H9 (cell line): ENCODE results near the gene NPAS2. TPM values are rescaled to one million over a fixed set of nuclear protein-coding genes. Genes with fewer than 3 reads are reported as not detected.

Experiments
- DNase-seq: peaks from one replicate; pipeline ENCODE4 v3.0.0-alpha.2; 2017
- H2AFZ ChIP-seq: one replicate; pipeline ENCODE4 v1.6.1; 2013; ENCODE audit warnings: mild to moderate bottlenecking, low read length, control low read depth, moderate library complexity
- H2AK5ac ChIP-seq: 2 replicates; pipeline ENCODE4 v1.6.1; 2013; ENCODE audit warnings: low read length, control low read depth, mixed read lengths; ENCODE audit not compliant: insufficient read length
- H2BK120ac ChIP-seq: one replicate; pipeline ENCODE4 v1.6.1; 2013; ENCODE audit warnings: low read depth, mild to moderate bottlenecking, low read length, control low read depth, inconsistent platforms; ENCODE audit not compliant: poor library complexity, severe bottlenecking
- H2BK12ac ChIP-seq: 2 replicates; pipeline ENCODE4 v1.6.1; 2013; ENCODE audit warnings: low read length, control low read depth, mixed read lengths, low read depth; ENCODE audit not compliant: insufficient read length
- H2BK15ac ChIP-seq: 2 replicates; pipeline ENCODE4 v1.6.1; 2013; ENCODE audit warnings: low read depth, low read length, control low read depth
- H2BK20ac ChIP-seq: one replicate; pipeline ENCODE4 v1.6.1; 2013; ENCODE audit warnings: low read depth, mild to moderate bottlenecking, low read length, control low read depth, inconsistent platforms; ENCODE audit not compliant: poor library complexity, severe bottlenecking
- H2BK5ac ChIP-seq: 2 replicates; pipeline ENCODE4 v1.6.1; 2013; ENCODE audit warnings: low read length, control low read depth, mixed read lengths; ENCODE audit not compliant: insufficient read length
- H3K14ac ChIP-seq: 2 replicates; pipeline ENCODE4 v1.6.1; 2013; ENCODE audit warnings: low read length, control low read depth; ENCODE audit not compliant: insufficient read depth
- H3K18ac ChIP-seq: 2 replicates; pipeline ENCODE4 v1.6.1; 2013; ENCODE audit warnings: low read depth, mild to moderate bottlenecking, mixed read lengths, low read length, control low read depth; ENCODE audit not compliant: insufficient read length
- H3K23ac ChIP-seq: 2 replicates; pipeline ENCODE4 v1.6.1; 2013; ENCODE audit warnings: low read length, control low read depth, mixed read lengths, low read depth; ENCODE audit not compliant: insufficient read length
- H3K23me2 ChIP-seq: 2 replicates; pipeline ENCODE4 v1.6.1; 2013; ENCODE audit warnings: low read depth, mild to moderate bottlenecking, mixed read lengths, low read length, control low read depth; ENCODE audit not compliant: insufficient read length, poor library complexity, severe bottlenecking
- H3K27ac ChIP-seq: 2 replicates; pipeline ENCODE4 v1.5.1; 2013; ENCODE audit warnings: low read length, control low read depth, mixed read lengths, low read depth; ENCODE audit not compliant: insufficient read length
- H3K27me3 ChIP-seq: 2 replicates; pipeline ENCODE4 v1.6.1; 2013; ENCODE audit warnings: low read length, control low read depth, inconsistent platforms; ENCODE audit not compliant: insufficient read depth
- H3K4ac ChIP-seq: 2 replicates; pipeline ENCODE4 v1.6.1; 2013; ENCODE audit warnings: low read depth, mild to moderate bottlenecking, control low read depth, inconsistent platforms, low read length, moderate library complexity
- H3K4me1 ChIP-seq: 2 replicates; pipeline ENCODE4 v1.6.1; 2013; ENCODE audit warnings: low read length, control low read depth, inconsistent platforms; ENCODE audit not compliant: insufficient read depth
- H3K4me2 ChIP-seq: 2 replicates; pipeline ENCODE4 v1.6.1; 2013; ENCODE audit warnings: low read length, control low read depth, mixed read lengths; ENCODE audit not compliant: insufficient read length, insufficient read depth
- H3K56ac ChIP-seq: 2 replicates; pipeline ENCODE4 v1.6.1; 2013; ENCODE audit warnings: low read depth, mild to moderate bottlenecking, mixed read lengths, low read length, control low read depth; ENCODE audit not compliant: insufficient read length
- H3K79me1 ChIP-seq: 2 replicates; pipeline ENCODE4 v1.6.1; 2013; ENCODE audit warnings: low read depth, mild to moderate bottlenecking, moderate library complexity, low read length, control low read depth, inconsistent platforms; ENCODE audit not compliant: insufficient read depth, poor library complexity, severe bottlenecking
- H3K79me2 ChIP-seq: 2 replicates; pipeline ENCODE4 v1.6.1; 2013; ENCODE audit warnings: low read length, control low read depth, inconsistent platforms; ENCODE audit not compliant: insufficient read depth
- H3K9ac ChIP-seq: 2 replicates; pipeline ENCODE4 v1.6.1; 2013; ENCODE audit warnings: low read length, control low read depth, mixed read lengths; ENCODE audit not compliant: insufficient read length; ENCODE audit errors: extremely low read depth
- H3K9me3 ChIP-seq: one replicate; pipeline ENCODE4 v1.6.1; 2013; ENCODE audit warnings: low read depth, low read length, inconsistent platforms; ENCODE audit not compliant: control insufficient read depth
- H3T11ph ChIP-seq: one replicate; pipeline ENCODE4 v1.6.1; 2013; ENCODE audit warnings: mild to moderate bottlenecking, low read length, control low read depth, inconsistent platforms
- H4K20me1 ChIP-seq: one replicate; pipeline ENCODE4 v1.6.1; 2013; ENCODE audit not compliant: control insufficient read depth, insufficient read length, insufficient read depth
- H4K5ac ChIP-seq: 2 replicates; pipeline ENCODE4 v1.6.1; 2013; ENCODE audit warnings: low read depth, mild to moderate bottlenecking, mixed read lengths, low read length, control low read depth; ENCODE audit not compliant: insufficient read length
- H4K8ac ChIP-seq: replicated peaks from 2 replicates; pipeline ENCODE4 v1.6.1; 2013; ENCODE audit warnings: low read length, control low read depth, mixed read lengths, low read depth; ENCODE audit not compliant: insufficient read length
- H4K91ac ChIP-seq: 2 replicates; pipeline ENCODE4 v1.6.1; 2013; ENCODE audit warnings: low read depth, mild to moderate bottlenecking, moderate library complexity, mixed read lengths, low read length, control low read depth; ENCODE audit not compliant: insufficient read length
- H3K27ac Mint-ChIP-seq, 3 experiments: 2 replicates in 2 of 3; 3 replicates in 1 of 3; pipeline ENCODE4 v1.8.0; 2020 to 2021; ENCODE audit warnings: mixed read lengths in 3 of 3, mild to moderate bottlenecking in 1 of 3, moderate library complexity in 1 of 3
- H3K27me3 Mint-ChIP-seq: 2 replicates; pipeline ENCODE4 v1.8.0; 2021; ENCODE audit warnings: low read depth, mild to moderate bottlenecking, moderate library complexity, mixed read lengths
- H3K36me3 Mint-ChIP-seq, 3 experiments: 2 replicates in 2 of 3; 3 replicates in 1 of 3; pipeline ENCODE4 v1.8.0; 2020 to 2021; ENCODE audit warnings: low read depth in 3 of 3, mixed read lengths in 3 of 3; ENCODE audit not compliant: insufficient read depth in 1 of 3
- H3K4me1 Mint-ChIP-seq, 2 experiments: 2 replicates each; pipeline ENCODE4 v1.8.0; 2020; ENCODE audit warnings: mixed read lengths in 2 of 2
- H3K4me3 Mint-ChIP-seq, 2 experiments: 2 replicates in 1 of 2; 3 replicates in 1 of 2; pipeline ENCODE4 v1.8.0; 2020 to 2021; ENCODE audit warnings: mild to moderate bottlenecking in 2 of 2, mixed read lengths in 2 of 2, moderate library complexity in 1 of 2
- H3K9me3 Mint-ChIP-seq, 2 experiments: 2 replicates in 1 of 2; 3 replicates in 1 of 2; pipeline ENCODE4 v1.8.0; 2020; ENCODE audit warnings: mild to moderate bottlenecking in 2 of 2, mixed read lengths in 2 of 2, moderate library complexity in 1 of 2
- whole genome bisulfite sequencing: extraction: QIAGEN DNeasy Blood & Tissue Kit; methylation state at CpG from one replicate; pipeline ENCODE4 v1.1.7; 2013; ENCODE audit warnings: missing lambda C conversion rate, low lambda C conversion rate, mixed read lengths; ENCODE audit not compliant: insufficient read length; ENCODE audit errors: extremely low coverage; 5-methylcytosine and 5-hydroxymethylcytosine counted together
- total RNA-seq: library from RNA; stranded (reverse); gene quantifications from 2 replicates; pipeline ENCODE4 v1.2.1, GENCODE V29; 2021
- TF ChIP-seq, protein P1 (sequence below): fragments of 200-600 bp; sonication (generic); conservative IDR thresholded peaks from 3 replicates; pipeline ENCODE4 v1.8.0; 2021; ENCODE audit warnings: antibody characterized with exemption, mild to moderate bottlenecking

Gene NPAS2
- total RNA-seq, 1 experiment from 2014 or later, result 1.3 TPM

DNA sequence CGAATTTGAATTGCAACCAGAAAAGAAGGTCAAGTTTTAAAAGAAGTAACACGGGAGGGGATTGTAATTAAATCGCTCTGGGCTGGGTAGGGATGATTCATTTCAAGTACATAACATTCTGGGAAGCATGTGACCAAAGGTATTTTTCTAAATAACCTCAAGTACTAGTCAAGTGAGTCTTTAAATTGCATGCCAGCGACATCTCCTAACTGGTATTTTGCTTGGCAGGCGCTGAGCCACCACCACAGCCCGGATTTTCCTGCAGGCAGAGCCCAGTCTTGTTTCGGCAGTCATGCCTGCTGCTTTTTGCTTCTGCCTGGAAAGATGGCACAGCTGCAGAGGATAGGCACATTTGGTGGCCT, 33.7 kb upstream of the NPAS2 start:
- Histone ChIP-seq H4K5ac (no peak overlapping the region), H3K9ac (no peak overlapping the region), H3K56ac (no peak overlapping the region), H2BK5ac (no peak overlapping the region), H3T11ph (no peak overlapping the region), H3K79me1 (no peaks in the 10 kb centered on the region), H3K4me1 (no peaks in the 10 kb centered on the region; the same call in 1 of the 2 replicates), H3K14ac (no peak overlapping the region), H3K9me3 (no peaks in the 10 kb centered on the region), H4K20me1 (no peaks in the 10 kb centered on the region), H2AK5ac (no peak overlapping the region), H3K4ac (no peak overlapping the region), H3K23ac (no peak overlapping the region), H2BK120ac (no peak overlapping the region), H2BK15ac (no peak overlapping the region), H4K91ac (no peak overlapping the region), H2BK12ac (no peak overlapping the region), H3K27me3 (no peaks in the 10 kb centered on the region), H2AFZ (no peak overlapping the region), H3K23me2 (no peaks in the 10 kb centered on the region), H4K8ac (no peak overlapping the region), H3K79me2 (no peaks in the 10 kb centered on the region), H3K27ac (no peak overlapping the region), H3K18ac (no peak overlapping the region), H2BK20ac (no peak overlapping the region), H3K4me2 (no peak overlapping the region)
- Mint-ChIP-seq H3K27ac (no peak overlapping the region), H3K36me3 (no peaks in the 10 kb centered on the region; a peak in 1 of 7 replicates), H3K4me1 (peaks cover 11 to 14% of the 10 kb centered on the region in 2 experiments), H3K27me3 (no peaks in the 10 kb centered on the region; the same call in 1 of the 2 replicates), H3K4me3 (no peak overlapping the region), H3K9me3 (no peaks in the 10 kb centered on the region)
- no CpG with 5 or more reads among the region's 7 CpGs for WGBS
- TF ChIP-seq, protein P1, sequence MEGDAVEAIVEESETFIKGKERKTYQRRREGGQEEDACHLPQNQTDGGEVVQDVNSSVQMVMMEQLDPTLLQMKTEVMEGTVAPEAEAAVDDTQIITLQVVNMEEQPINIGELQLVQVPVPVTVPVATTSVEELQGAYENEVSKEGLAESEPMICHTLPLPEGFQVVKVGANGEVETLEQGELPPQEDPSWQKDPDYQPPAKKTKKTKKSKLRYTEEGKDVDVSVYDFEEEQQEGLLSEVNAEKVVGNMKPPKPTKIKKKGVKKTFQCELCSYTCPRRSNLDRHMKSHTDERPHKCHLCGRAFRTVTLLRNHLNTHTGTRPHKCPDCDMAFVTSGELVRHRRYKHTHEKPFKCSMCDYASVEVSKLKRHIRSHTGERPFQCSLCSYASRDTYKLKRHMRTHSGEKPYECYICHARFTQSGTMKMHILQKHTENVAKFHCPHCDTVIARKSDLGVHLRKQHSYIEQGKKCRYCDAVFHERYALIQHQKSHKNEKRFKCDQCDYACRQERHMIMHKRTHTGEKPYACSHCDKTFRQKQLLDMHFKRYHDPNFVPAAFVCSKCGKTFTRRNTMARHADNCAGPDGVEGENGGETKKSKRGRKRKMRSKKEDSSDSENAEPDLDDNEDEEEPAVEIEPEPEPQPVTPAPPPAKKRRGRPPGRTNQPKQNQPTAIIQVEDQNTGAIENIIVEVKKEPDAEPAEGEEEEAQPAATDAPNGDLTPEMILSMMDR, result no peak
- DNase-seq, result no peak
